Measurements from ENCODE around the gene OR2AE1.

GRCh38 chr7:99843808-99844207 is 33.0 kb downstream of the OR2AE1 start:
- TF ChIP-seq CTCF (IDR thresholded peaks at IDR 0.05) (no peak), EZH2 (IDR thresholded peaks at IDR 0.05; ENCODE audit: borderline replicate concordance, insufficient read depth, low read depth, low read length, poor library complexity, severe bottlenecking) (no peak)
